ENCODE data around the gene INTS3. TPM values are rescaled to one million over a fixed set of nuclear protein-coding genes. Genes with fewer than 3 reads are reported as not detected.

INTS3 gene
- total and polyA plus RNA-seq, 10 of the 15 experiments (the other 5 are each of a cell fraction or from before 2014, with no cell fraction given) = 12.6 to 87.4 (median 30.8) TPM

- Histone ChIP-seq H3K9me3 (replicated peaks; ENCODE audit: control insufficient read depth, insufficient read depth, low read length) (no peaks in the 10 kb centered on the region), H3K9ac (ENCODE audit: control insufficient read depth, insufficient read depth, low read length) (no peak overlapping the region), H3K27me3 (replicated peaks in 1 of 2; ENCODE audit: control insufficient read depth in 2 of 2, insufficient read depth in 2 of 2, low read length in 1 of 2) (no peaks in the 10 kb centered on the region), H3K4me1 (ENCODE audit: control insufficient read depth, insufficient read depth, low read length) (no peaks in the 10 kb centered on the region), H4K20me1 (ENCODE audit: control insufficient read depth, insufficient read depth) (no peaks in the 10 kb centered on the region), H3K4me2 (ENCODE audit: control insufficient read depth, insufficient read depth) (no peak overlapping the region), H3K36me3 (ENCODE audit: control insufficient read depth in 2 of 2, insufficient read depth in 2 of 2, low read length in 1 of 2) (no peaks in the 10 kb centered on the region), H3K79me2 (ENCODE audit: control insufficient read depth, insufficient read depth, low read length) (no peaks in the 10 kb centered on the region), H3K27ac (ENCODE audit: control insufficient read depth, insufficient read depth) (no peak overlapping the region), H3K4me3 (no peak overlapping the region), H2AFZ (ENCODE audit: control insufficient read depth, low read depth, low read length) (no peak overlapping the region)
- POLR2A ChIA-PET = interaction anchor here (2.3 kb wide), 1 partner anchor 7 kb away, joined by 6 read pairs; no protein-coding TSS in a partner anchor
- BruUV-seq (replicated peaks) = no TSS peak
- ATAC-seq = no peak
- FAIRE-seq = no peak
- no peak for DNase-seq (ENCODE audit: low read depth, low spot score)
- in situ Hi-C loops (cut with MboI) (no loop called here), intact Hi-C loops (cut with micrococcal nuclease; ENCODE audit: unreplicated experiment) (no loop called here)
- SMC1A ChIA-PET (ENCODE audit: uncharacterized antibody, unreplicated experiment) = interaction anchor here (1.5 to 1.6 kb wide), 2 partner anchors 10 to 46 kb away, joined by 3 to 4 read pairs; no protein-coding TSS in a partner anchor
- RAD21 ChIA-PET (ENCODE audit: unreplicated experiment) = no interaction called here
- CTCF ChIA-PET = no interaction called here
- 82% methylated on average over 9 of the region's 9 CpGs for WGBS (ENCODE audit: insufficient coverage, insufficient replicate concordance, low lambda C conversion rate, missing lambda C conversion rate)
- TF ChIP-seq RUNX3 (IDR thresholded peaks at IDR 0.05; ENCODE audit: low read length) (no peak), TBL1XR1 (IDR thresholded peaks at IDR 0.05; ENCODE audit: low read depth, low read length) (no peak), MYC (IDR thresholded peaks at IDR 0.05; ENCODE audit: insufficient read depth, insufficient read length, insufficient replicate concordance, low read length, severe bottlenecking) (no peak), PAX8 (IDR thresholded peaks at IDR 0.05) (no peak), WRNIP1 (IDR thresholded peaks at IDR 0.05; ENCODE audit: borderline replicate concordance, low read depth, low read length) (no peak), RB1 (IDR thresholded peaks at IDR 0.05; ENCODE audit: borderline replicate concordance) (no peak), MEF2B (IDR thresholded peaks at IDR 0.05; ENCODE audit: partially characterized antibody, poor library complexity, severe bottlenecking) (no peak), RBBP5 (conservative IDR thresholded peaks at IDR 0.05) (no peak), MTA2 (IDR thresholded peaks at IDR 0.05; ENCODE audit: low read depth) (no peak), RELB (IDR thresholded peaks at IDR 0.05; ENCODE audit: low read depth) (no peak), CBFB (IDR thresholded peaks at IDR 0.05; ENCODE audit: low read depth) (no peak), CREM (IDR thresholded peaks at IDR 0.05; ENCODE audit: low read depth) (no peak), CBX3 (IDR thresholded peaks at IDR 0.05; ENCODE audit: borderline replicate concordance, low read depth) (no peak), HSF1 (IDR thresholded peaks at IDR 0.05; ENCODE audit: low read depth, low read length) (no peak), ZBTB40 (IDR thresholded peaks at IDR 0.05; ENCODE audit: borderline replicate concordance) (no peak), BCLAF1 (IDR thresholded peaks at IDR 0.05) (no peak)
Observed at GRCh38 chr1:153705484-153705883, 22.4 kb upstream of the INTS3 start.

Measured in GM12878 (cell line).